Activated naive CD8-positive, alpha-beta T cell treated with anti-CD3 and anti-CD28 coated beads, Interleukin-2, amount 50 U/mL, for 24 hours (primary cell): ENCODE measurements around the gene SEC16B.

Experiments used
- ATAC-seq: fragments of 150-1000 bp; cut with Tn5 transposase; one replicate; pipeline ENCODE4 v1.10.0; 2021
- DNase-seq: peaks from one replicate; pipeline ENCODE4 v3.0.0; 2021
- H3K27ac Mint-ChIP-seq: one replicate; pipeline ENCODE4 v1.8.0; 2021; ENCODE audit warnings: mild to moderate bottlenecking, mixed read lengths
- H3K27me3 Mint-ChIP-seq: one replicate; pipeline ENCODE4 v1.8.0; 2021; ENCODE audit warnings: mixed read lengths
- H3K36me3 Mint-ChIP-seq: one replicate; pipeline ENCODE4 v1.8.0; 2021; ENCODE audit warnings: low read depth, mixed read lengths
- H3K4me1 Mint-ChIP-seq: one replicate; pipeline ENCODE4 v1.8.0; 2021; ENCODE audit warnings: mixed read lengths
- H3K4me3 Mint-ChIP-seq: one replicate; pipeline ENCODE4 v1.8.0; 2021; ENCODE audit warnings: mild to moderate bottlenecking, moderate library complexity, mixed read lengths
- H3K9me3 Mint-ChIP-seq: one replicate; pipeline ENCODE4 v1.8.0; 2021; ENCODE audit warnings: mixed read lengths

SEC16B gene, protein sequence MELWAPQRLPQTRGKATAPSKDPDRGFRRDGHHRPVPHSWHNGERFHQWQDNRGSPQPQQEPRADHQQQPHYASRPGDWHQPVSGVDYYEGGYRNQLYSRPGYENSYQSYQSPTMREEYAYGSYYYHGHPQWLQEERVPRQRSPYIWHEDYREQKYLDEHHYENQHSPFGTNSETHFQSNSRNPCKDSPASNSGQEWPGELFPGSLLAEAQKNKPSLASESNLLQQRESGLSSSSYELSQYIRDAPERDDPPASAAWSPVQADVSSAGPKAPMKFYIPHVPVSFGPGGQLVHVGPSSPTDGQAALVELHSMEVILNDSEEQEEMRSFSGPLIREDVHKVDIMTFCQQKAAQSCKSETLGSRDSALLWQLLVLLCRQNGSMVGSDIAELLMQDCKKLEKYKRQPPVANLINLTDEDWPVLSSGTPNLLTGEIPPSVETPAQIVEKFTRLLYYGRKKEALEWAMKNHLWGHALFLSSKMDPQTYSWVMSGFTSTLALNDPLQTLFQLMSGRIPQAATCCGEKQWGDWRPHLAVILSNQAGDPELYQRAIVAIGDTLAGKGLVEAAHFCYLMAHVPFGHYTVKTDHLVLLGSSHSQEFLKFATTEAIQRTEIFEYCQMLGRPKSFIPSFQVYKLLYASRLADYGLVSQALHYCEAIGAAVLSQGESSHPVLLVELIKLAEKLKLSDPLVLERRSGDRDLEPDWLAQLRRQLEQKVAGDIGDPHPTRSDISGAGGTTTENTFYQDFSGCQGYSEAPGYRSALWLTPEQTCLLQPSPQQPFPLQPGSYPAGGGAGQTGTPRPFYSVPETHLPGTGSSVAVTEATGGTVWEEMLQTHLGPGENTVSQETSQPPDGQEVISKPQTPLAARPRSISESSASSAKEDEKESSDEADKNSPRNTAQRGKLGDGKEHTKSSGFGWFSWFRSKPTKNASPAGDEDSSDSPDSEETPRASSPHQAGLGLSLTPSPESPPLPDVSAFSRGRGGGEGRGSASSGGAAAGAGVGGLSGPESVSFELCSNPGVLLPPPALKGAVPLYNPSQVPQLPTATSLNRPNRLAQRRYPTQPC

DNA sequence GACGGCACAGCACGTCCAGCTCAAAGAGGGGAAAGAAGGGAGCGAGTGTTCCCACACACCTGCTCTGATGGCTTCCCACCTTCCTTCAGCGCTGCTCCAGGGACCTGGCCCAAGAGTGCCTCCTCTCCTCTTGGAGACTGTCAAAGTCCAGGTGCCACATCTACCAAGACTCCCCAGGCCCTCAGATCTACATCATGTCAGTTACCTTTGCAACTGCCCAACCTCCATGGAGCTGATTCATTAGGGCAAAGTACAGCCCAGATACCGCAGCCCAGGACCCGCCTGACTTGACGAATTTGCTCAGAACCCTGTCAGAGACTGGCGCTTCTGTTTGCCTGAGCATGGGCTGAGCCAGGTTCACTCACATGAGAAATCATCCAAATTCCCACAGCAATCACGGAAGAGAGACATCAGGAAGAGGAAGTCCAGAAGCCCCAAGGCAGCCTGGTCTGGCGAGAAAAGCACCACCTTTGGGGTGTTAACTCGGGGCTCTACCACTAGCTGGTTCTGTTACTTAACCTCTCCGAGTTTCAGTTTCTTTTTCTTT, at the start of gene SEC16B:
TSS of gene SEC16B (minus strand) at position 234 of the 547 bp plus-strand sequence. CDS start 2,077 bp downstream, outside the sequence.
- no peak within 1 kb of the TSS for H3K27ac Mint-ChIP-seq
- no peaks in the 10 kb centered on the region for H3K36me3 Mint-ChIP-seq
- no peaks in the 10 kb centered on the region for H3K4me1 Mint-ChIP-seq
- DNase-seq: no peak
- no peaks in the 10 kb centered on the region for H3K27me3 Mint-ChIP-seq
- no peak within 1 kb of the TSS for H3K4me3 Mint-ChIP-seq
- ATAC-seq: no peak
- H3K9me3 Mint-ChIP-seq: no peaks in the 10 kb centered on the region

DNA sequence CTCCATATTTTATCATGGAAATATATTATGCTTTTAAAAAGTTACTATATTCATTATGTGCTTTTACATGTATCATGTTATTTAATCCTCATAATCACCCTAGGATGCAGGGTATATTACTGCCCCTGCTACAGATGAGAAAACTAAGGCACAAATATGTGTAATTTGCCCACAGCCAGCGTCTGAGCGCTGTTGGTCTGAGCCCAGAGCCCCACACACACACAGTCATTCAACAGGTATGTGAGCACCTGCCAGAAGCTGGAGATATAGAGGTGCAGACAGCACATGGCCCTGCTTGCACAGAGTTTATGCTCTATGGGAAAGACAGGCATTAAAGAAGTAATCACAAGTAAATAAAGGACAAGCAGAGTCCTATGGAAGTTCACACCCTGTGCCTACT, 49.8 kb upstream of the SEC16B start:
- H3K4me1 Mint-ChIP-seq: no peaks in the 10 kb centered on the region
- ATAC-seq (no peak), DNase-seq (no peak)
- H3K27me3 Mint-ChIP-seq: no peaks in the 10 kb centered on the region
- H3K27ac Mint-ChIP-seq: no peak overlapping the region
- H3K9me3 Mint-ChIP-seq: peaks cover 10% of the 10 kb centered on the region
- H3K36me3 Mint-ChIP-seq: no peaks in the 10 kb centered on the region
- no peak overlapping the region for H3K4me3 Mint-ChIP-seq

DNA sequence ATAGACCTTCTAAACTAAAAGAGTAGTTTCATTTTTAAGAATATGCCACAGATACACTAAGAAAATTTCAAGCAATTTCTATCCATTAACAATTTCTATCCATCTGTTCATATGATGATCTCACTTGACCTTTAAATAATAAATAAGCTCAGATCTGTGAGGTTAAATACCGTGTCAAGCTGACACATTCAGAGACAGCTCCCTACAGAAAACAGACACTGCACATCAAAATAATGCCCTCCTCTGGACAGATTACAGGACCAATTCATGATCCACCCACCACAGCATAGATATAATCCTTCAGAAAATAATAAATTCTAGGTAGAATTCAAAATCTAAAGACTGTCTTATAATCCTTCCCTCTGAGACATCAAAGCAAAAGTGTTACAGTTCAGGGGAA, 49.4 kb upstream of the SEC16B start:
- Mint-ChIP-seq H3K36me3 (no peaks in the 10 kb centered on the region), H3K4me3 (no peak overlapping the region), H3K27ac (no peak overlapping the region), H3K4me1 (no peaks in the 10 kb centered on the region), H3K9me3 (peaks cover 10% of the 10 kb centered on the region), H3K27me3 (no peaks in the 10 kb centered on the region)
- no peak for DNase-seq
- ATAC-seq: no peak

DNA sequence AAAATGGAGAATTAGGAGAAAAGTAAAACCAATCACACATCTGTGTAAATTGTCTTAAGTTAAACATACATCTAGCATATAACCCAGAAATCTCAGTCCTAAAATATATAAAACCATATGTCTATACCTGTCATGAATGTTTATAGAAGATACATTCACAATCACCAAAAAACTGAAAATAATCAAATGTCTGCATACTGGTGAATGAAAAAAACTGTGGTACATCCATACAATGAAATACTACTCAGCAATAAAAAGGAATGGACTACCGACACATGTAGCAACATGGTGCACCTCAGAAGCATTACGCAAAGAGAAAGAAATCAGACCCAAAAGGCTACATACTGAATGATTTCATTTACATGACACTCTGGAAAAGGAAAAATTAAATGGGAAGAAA, 47.7 kb upstream of the SEC16B start:
- Mint-ChIP-seq H3K27ac (no peak overlapping the region), H3K27me3 (no peaks in the 10 kb centered on the region), H3K4me1 (no peaks in the 10 kb centered on the region), H3K4me3 (no peak overlapping the region), H3K36me3 (no peaks in the 10 kb centered on the region), H3K9me3 (peaks cover 6% of the 10 kb centered on the region)
- no peak for DNase-seq
- ATAC-seq: no peak

DNA sequence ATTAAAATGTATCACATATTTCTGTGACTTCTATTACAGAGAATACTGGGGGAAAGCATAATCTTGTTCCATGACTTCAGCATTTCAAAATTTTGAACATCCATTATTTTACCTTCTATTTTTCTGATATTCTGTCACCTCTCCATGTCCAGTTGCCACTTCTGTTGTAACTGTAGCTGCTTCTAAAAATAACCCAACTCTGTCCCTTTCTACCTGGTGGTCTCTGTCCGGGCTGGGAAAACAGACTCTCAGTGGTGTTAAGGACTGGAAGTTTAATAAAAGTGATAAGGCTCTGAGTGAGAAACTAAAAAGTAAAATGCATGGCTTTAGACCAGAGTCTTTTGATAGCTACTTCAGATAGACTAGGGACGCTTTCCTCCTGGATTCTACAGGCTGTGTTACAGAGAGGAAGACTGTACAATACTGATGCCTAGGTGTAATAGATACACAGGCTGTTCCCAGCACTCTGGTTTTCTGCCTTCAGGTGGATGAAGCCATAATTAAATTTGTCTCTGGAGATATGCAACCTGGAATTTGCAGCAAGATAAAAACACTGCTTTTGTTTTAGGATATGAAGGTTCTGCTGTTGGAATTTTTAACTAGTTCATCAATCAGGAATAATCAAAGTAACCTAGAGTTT, 42.1 kb upstream of the SEC16B start:
- DNase-seq (no peak), ATAC-seq (no peak)
- H3K27me3 Mint-ChIP-seq: no peaks in the 10 kb centered on the region
- H3K36me3 Mint-ChIP-seq: no peaks in the 10 kb centered on the region
- H3K27ac Mint-ChIP-seq: no peak overlapping the region
- no peaks in the 10 kb centered on the region for H3K4me1 Mint-ChIP-seq
- no peaks in the 10 kb centered on the region for H3K9me3 Mint-ChIP-seq
- H3K4me3 Mint-ChIP-seq: no peak overlapping the region

DNA sequence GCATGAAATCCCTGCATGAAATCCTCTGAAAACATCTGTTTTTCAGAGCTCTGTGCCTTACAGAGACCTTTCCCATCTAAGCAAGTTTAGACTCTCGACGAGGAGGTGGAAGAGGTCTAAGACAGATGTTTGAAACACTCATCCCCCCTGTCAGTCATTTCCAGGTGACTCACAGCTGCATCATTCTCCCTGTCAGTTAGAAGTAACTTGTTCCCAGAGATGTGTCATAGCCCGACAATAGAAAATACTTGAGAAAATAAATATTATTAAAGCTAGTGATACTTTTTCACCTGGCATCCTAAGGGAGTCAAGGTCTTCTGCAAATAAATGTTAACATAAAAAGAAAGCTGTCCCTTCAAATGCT, 41.6 kb upstream of the SEC16B start:
- no peaks in the 10 kb centered on the region for H3K4me1 Mint-ChIP-seq
- no peaks in the 10 kb centered on the region for H3K27me3 Mint-ChIP-seq
- DNase-seq: no peak
- H3K36me3 Mint-ChIP-seq: no peaks in the 10 kb centered on the region
- no peak for ATAC-seq
- H3K4me3 Mint-ChIP-seq: no peak overlapping the region
- no peaks in the 10 kb centered on the region for H3K9me3 Mint-ChIP-seq
- no peak overlapping the region for H3K27ac Mint-ChIP-seq

DNA sequence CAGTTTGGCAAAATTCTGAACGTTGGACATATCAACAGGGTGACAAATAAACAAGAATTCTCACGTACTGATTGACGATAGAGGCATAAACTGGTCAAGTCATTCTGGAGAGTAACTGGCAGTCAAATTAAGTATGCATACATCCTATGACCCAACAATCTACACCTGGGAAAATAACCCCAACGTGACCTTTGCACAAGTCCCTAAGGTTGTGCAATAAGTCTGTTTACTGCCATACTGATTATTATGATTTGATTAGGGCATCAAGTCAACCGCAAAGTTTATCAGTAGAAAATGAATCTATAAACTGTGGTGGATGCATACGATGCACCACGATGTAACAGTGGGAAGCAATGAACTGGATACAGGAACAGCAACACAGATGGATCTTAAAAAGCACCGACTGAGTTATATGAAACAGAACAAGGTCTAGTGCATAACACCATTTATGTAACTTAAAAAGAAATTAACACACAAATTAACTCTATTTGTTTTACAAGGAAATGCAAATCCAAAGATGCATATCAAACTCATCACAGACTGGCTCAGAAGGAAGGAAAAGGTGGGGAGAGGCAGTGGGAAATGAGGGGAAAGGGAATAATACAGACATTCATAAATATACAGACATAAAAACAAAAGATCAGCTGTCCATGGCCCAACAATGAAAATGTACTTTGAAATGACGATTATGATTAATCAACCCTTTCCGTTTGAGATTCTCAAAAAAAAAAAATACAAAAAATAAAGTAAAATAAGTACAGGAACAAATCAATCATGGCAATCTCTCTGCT, 41.0 kb upstream of the SEC16B start:
- ATAC-seq (no peak), DNase-seq (no peak)
- Mint-ChIP-seq H3K36me3 (no peaks in the 10 kb centered on the region), H3K27me3 (no peaks in the 10 kb centered on the region), H3K9me3 (no peaks in the 10 kb centered on the region), H3K4me1 (no peaks in the 10 kb centered on the region), H3K4me3 (no peak overlapping the region), H3K27ac (no peak overlapping the region)

DNA sequence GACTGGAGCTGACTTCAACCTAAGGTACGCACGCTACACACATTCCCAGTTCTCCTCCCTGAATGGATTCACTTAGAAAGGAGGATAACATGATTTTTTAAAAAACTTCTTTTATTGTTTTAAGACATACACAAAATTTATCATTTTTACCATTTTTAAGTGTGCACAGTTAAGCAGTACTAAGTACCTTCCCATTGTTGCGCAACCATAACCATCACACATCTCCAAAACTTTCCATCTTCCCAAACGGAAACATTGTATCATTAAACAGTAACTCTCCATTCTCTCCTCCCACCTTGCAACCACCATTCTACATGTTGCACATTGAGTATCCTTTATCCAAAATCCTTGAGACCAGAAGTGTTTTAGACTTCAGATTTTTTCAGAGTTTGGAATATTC, 36.2 kb upstream of the SEC16B start:
- DNase-seq: no peak
- ATAC-seq: no peak
- no peaks in the 10 kb centered on the region for H3K27me3 Mint-ChIP-seq
- H3K4me1 Mint-ChIP-seq: no peaks in the 10 kb centered on the region
- no peak overlapping the region for H3K27ac Mint-ChIP-seq
- H3K36me3 Mint-ChIP-seq: no peaks in the 10 kb centered on the region
- H3K9me3 Mint-ChIP-seq: no peaks in the 10 kb centered on the region
- no peak overlapping the region for H3K4me3 Mint-ChIP-seq

- no peak overlapping the region for H3K27ac Mint-ChIP-seq
- H3K4me3 Mint-ChIP-seq: no peak overlapping the region
- no peaks in the 10 kb centered on the region for H3K36me3 Mint-ChIP-seq
- H3K9me3 Mint-ChIP-seq: no peaks in the 10 kb centered on the region
- H3K4me1 Mint-ChIP-seq: no peaks in the 10 kb centered on the region
- ATAC-seq (no peak), DNase-seq (no peak)
- no peaks in the 10 kb centered on the region for H3K27me3 Mint-ChIP-seq
These were observed 35.6 kb upstream of the SEC16B start for GRCh38 chr1:178005450-178005849.

DNA sequence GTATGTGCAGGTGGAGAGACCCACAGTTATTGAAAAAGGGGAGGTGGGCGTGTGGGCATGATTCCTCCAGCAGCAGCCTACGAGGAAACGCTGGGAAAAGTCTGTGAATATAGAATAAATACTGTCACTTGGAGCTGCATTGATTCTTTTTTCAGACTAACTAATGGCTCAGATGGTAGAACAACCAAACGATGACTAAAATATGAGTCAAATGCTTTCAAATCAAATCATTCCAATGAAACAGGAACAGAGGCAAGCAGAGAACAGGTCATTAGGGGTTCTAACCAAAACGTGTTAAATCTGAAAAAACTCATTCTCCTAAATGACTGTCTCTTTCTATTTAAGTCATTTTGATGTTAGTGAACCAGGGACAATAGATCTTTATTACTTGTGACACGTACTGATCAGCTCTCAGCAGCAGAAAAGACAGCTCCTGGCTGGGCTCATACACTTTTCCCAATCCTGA, 35.1 kb upstream of the SEC16B start:
- ATAC-seq (no peak), DNase-seq (no peak)
- Mint-ChIP-seq H3K36me3 (no peaks in the 10 kb centered on the region), H3K9me3 (no peaks in the 10 kb centered on the region), H3K27ac (no peak overlapping the region), H3K27me3 (no peaks in the 10 kb centered on the region), H3K4me3 (no peak overlapping the region), H3K4me1 (no peaks in the 10 kb centered on the region)

DNA sequence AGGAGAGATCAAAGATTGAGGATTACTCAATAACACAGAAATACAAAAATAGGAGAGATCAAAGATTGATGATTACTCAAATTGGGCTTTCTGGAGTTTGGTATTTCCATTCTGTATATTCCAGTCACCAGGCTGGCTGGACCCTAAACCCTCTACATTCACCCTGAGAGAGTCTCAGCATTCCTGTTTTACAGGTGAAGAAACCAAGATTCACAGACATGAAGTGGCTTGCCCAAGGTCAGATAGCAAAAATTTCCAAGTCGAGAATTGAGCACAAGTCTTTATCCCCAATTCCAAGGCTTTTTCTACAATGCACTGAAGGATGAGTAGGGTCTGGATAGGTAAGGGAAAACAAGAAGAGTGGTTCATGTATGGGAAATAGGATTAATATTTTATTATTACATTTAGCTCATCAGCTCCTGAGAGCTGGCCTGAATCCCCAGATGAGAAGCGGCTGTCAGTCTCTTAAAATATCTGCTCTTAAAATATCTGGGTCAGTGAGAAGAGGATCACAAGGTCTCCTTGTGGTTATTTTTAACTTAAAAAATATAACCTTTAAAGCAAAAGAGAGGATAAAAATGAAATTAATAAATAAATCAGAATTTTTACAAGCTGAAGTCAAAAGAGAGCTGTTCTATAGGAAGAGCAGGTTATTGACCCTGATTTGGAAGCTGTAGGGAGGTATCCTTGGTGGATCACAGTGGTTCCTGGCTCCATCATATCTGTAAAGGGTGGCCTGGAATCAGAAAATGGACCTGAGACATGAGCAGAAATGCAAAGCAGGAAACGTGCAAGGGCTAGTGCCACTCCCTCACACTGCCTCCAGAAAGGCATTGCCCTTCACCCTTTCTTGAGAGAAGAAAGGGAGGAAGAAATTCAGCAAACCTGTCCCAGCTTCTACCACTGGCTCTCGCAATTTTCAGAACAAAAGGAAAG, 29.1 kb upstream of the SEC16B start:
- Mint-ChIP-seq H3K9me3 (no peaks in the 10 kb centered on the region), H3K36me3 (no peaks in the 10 kb centered on the region), H3K27me3 (no peaks in the 10 kb centered on the region), H3K4me1 (no peaks in the 10 kb centered on the region), H3K27ac (no peak overlapping the region), H3K4me3 (no peak overlapping the region)
- ATAC-seq (no peak), DNase-seq (no peak)

DNA sequence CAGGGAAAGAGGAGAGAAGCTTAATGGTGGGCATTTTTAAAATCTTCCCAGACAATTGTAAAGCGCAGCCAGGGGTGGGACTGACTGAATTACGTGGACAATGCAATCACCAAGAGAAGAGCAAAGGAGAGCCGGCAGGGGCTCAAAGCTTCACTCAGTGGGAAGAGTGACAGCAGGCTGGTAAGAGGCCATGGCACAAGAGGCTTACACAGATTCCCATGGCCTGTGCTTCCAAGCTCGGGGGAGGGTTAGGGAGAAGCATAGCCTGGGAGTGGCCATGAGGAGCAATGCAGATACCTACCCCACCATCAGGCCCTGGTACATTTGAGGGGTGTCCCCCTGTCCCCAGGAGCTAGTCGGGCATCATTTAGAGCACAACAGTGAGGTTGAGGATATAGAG, 27.1 kb upstream of the SEC16B start:
- Mint-ChIP-seq H3K9me3 (peaks cover 6% of the 10 kb centered on the region), H3K27me3 (no peaks in the 10 kb centered on the region), H3K4me3 (no peak overlapping the region), H3K36me3 (no peaks in the 10 kb centered on the region), H3K4me1 (no peaks in the 10 kb centered on the region), H3K27ac (no peak overlapping the region)
- DNase-seq (no peak), ATAC-seq (no peak)

GRCh38 chr1:177995369-177995768, 25.5 kb upstream of the SEC16B start:
- ATAC-seq: no peak
- no peak for DNase-seq
- H3K4me3 Mint-ChIP-seq: no peak overlapping the region
- no peaks in the 10 kb centered on the region for H3K4me1 Mint-ChIP-seq
- no peak overlapping the region for H3K27ac Mint-ChIP-seq
- H3K9me3 Mint-ChIP-seq: peaks cover 6% of the 10 kb centered on the region
- H3K27me3 Mint-ChIP-seq: no peaks in the 10 kb centered on the region
- no peaks in the 10 kb centered on the region for H3K36me3 Mint-ChIP-seq
